Measurements from ENCODE around the gene PYGO2.
"Not testable (repeated sequence)": the region's sequence is repeated elsewhere in the genome, so short reads cannot be mapped to it uniquely, and the experiment has no call there.

Gene PYGO2

DNA sequence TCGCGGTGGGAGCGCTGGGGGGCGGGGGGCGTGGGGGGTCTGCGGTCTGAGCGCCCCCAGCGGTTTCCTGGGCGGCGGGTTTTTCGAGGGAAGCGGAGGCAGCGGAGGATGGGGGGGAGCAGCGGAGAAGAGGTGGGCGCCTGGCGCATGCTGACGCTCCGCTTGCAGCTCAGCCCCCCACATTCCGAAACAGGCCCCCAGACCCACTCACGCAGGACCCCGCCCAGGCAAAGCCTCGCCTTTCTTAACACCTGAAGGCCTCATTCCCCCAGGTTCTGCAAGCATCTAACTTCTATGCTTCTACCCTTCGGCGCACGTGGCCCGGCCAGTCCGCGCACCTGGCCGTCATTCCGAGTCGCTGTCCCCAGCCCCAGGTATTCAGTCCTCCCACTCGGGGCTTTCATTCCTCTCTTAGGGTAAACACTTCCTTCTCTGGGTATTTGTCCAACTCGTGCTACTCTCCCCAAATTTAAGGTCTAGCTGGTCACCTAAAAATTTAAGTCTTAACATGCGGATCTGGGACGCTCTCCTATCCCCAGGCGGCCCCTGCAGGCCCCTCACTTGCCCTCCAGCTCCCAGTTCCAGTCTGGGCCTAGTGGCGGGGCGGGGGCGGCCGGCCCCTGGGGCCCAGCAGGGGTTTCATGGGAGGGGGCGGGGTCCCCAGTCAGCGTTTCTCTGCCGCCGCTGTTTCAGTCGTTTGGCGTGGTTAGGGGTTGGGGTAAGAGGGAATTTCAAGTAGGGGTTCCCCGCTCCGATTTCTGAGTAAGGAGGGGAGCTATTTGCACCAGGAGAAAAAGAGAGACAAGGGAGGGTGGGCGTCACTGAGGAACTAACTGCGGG, 38.2 kb upstream of the PYGO2 start:
- DNase-seq: no peak

GRCh38 chr1:154998818-154999570, 37.4 kb upstream of the PYGO2 start:
- DNase-seq: no peak

GRCh38 chr1:154998201-154998780, 36.7 kb upstream of the PYGO2 start:
- DNase-seq: no peak

DNA sequence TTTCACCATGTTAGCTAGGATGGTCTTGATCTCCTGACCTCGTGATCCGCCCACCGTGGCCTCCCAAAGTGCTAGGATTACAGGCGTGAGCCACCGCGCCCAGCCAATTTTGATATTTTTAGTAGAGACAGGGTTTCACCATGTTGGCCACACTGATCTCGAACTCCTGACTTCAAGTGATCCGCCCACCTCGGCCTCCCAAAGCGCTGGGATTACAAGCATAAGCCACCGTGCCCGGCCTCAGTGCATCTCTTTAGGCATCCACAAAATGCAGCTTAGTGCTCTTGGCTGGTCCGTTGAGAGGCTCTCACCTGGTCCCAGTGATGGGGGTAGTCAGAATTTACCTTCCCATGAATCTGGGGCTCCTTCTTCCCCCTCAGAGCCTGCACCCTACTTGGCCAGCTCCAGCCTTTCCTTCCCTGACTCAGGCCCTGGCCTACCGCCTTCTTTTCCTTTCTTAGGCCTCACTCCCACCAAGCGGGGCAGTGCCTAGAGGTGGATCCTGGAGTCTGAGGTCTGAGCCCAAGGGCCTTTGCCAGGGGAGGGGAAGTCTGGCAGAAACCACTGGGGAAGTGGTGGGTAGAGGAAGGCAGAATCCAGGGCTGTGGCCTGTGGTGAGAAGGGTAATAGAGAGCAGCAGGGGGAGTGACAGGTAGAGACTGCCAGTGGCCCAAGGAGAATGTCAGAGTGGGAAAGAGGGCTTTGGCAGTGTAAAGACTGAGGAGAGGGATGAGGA, 35.6 kb upstream of the PYGO2 start:
- DNase-seq: no peak

GRCh38 chr1:154995301-154995983, 33.9 kb upstream of the PYGO2 start:
- DNase-seq: not testable (repeated sequence)

- no peak for DNase-seq
Measured at GRCh38 chr1:154994591-154994990, 33.0 kb upstream of the PYGO2 start.

GRCh38 chr1:154994269-154994587, 32.6 kb upstream of the PYGO2 start:
- no peak for DNase-seq

DNA sequence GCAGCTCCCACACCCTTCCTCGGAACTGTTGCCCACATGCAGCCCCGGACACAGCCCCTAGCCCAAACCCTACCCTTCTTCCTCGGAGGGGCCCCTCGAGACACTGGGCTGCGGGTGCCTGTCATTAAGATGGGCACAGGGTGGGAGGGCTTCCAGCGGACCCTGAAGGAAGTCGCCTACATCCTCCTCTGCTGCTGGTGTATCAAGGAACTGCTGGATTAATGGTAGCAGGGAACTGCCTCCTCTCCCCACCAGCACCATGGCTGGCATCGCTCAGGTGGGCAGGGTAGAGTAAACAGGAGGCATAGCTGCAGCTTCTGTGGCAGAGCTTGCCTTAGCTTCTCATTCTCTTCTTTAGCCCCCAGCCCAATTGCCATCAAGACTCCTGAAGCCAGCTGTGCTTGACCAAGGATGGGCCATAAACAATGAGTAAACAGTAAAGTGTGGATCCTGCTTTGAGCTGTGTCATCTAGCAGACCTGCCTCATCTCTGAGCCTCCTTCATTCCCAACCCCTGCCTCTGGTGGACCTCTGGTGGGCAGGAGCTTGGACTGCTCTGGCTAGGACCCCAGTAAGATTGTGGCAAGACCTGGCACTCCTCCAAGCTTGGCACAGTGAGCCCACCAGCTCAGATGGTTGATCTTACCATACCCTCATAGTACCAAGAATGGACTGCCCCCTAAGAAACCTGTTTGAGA, 32.1 kb upstream of the PYGO2 start, which contains the start of gene LENEP:
Gene LENEP, plus strand, starts transcription at position 15 of the 697 bp plus-strand sequence. Its CDS starts 22 bp downstream, at position 37.
- no peak for DNase-seq

- no peak for DNase-seq
Measured at GRCh38 chr1:154992721-154993571, 31.4 kb upstream of the PYGO2 start.

DNA sequence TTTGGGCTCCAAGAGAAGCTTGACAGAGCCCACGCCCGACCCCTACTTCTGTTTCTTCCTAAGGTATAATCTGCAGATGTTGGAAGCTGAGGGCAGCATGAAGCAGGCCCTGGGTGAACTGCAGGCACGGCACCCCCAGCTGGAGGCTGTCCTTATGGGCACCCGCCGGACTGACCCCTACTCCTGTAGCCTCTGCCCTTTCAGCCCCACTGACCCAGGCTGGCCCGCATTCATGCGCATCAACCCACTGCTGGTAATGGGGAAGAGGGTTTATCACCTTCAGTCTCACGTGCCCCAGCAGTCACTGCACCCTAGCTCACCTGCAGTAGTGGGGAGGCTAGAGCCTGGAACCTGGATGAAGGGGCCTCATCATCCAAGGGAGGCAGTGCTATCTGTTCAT, 28.7 kb upstream of the PYGO2 start:
- DNase-seq: no peak

- no peak for DNase-seq
Measured at GRCh38 chr1:154989195-154989860, 27.7 kb upstream of the PYGO2 start.

- no peak for DNase-seq
Measured at GRCh38 chr1:154988058-154988954, 26.7 kb upstream of the PYGO2 start.

GRCh38 chr1:154987326-154987725, 25.7 kb upstream of the PYGO2 start:
- DNase-seq: no peak

DNA sequence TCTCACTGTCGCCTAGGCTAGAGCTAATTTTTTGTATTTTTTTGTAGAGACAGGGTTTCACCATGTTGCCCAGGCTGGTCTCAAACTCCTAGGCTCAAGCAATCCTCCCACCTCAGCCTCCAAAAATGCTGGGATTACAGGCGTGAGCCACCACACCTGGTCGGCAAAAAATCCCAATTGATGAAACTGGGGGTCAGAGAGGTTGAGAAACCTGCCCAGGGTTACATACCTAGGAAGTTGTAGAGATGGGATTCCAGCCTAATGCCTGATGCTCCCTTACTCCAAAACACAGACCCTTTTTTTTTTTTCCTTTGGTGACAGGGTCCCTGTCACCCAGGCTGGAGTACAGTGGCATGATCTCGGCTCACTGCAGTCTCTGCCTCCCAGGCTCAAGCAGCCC, 25.2 kb upstream of the PYGO2 start:
- DNase-seq: not testable (repeated sequence)

- no peak for DNase-seq
Measured at GRCh38 chr1:154983776-154984466, 22.3 kb upstream of the PYGO2 start.

DNA sequence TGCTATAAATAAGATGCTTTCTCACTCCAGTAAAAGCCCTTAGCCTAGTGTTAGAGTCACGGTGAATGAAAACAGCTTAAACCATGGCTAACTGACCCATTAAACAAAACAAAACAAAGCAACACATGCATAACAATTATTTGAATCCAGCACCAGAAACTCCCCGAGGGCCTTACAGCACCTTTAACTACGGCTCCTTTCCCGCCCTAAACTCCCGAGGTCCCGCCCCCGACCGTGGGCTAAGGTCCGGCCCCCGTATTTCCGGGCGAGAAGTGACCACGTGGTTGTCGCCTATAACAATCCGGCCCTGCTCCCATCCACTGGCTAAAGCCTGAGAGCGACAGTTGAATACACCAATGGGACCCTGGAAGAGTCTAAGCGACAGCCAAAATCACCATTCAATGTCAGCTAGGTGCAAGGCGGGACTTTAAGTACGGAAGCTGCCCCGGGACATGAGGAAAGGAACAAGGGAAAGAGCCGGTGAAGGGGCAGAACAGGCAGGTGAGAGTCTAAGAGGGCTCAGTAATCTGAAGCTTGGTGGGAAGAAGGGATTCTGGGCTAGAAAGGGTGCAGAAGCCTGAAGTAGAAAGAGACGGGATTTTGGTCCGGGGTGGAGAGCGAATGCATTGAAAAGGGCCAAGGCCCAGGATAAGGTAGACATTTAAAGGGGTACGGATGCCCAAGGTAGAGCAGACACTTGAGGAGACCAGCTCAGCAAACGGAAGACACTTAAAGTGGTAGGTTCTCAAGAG, 21.5 kb upstream of the PYGO2 start, which contains the start of gene FLAD1:
Gene FLAD1, plus strand, starts transcription at position 448 of the 752 bp plus-strand sequence. CDS start 351 bp downstream, outside the sequence.
- peak; percentile 98 for DNase-seq

- no peak for DNase-seq
Measured at GRCh38 chr1:154982341-154982740, 20.8 kb upstream of the PYGO2 start.

DNA sequence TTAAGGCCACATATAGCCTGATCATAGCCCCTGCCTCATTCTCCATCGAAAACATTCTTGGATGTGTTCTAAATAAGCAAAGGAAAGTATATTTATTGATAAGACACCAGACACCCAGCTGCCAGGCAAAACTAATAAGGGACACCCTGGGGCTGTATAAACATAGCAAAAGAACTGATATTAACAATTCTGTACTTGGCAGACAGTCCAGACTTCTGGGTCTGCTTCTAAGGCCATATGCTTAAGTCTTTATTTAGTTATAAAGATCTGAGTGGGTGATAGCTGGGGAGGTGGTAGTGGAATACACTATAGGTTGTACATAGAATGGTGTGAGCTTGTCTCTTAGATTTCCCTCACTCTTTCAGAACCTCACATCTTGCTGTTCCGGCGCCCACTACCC, 16.8 kb upstream of the PYGO2 start:
- no peak for DNase-seq
